Measurements from ENCODE around the gene ZNF74.

DNA sequence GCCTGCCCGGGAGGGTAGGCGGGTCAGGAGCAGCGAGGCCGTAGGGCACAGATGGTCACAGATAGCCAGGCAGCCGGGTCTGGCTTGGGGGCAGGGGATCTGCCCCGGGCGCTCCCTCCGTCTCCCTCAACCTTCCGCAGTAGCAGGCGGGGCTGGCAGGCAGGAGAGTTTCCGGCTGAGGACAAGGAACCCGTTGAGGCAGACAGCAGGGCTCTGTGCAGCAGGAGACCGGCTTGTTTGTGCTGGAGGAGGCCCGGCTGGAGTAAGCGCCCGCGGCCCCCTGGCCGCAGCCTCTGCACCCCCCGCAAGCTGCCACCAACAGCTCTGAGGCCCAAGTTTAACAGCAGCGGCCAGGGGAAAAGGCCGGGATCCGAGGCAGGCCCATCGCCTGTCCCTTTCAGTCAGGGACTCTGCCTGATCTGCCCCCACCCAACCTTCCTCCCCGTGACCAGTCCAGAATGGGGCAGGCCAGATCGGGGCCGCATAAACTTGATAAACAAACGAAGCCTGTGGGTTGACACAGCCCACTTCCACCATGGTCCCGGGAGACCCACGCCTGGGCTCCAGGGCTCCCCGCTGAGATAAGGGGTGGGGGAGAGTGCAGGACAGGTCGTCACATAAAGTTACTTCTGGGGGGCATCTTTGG lies 30.1 kb downstream of the ZNF74 start:
- TF ChIP-seq, protein P1, sequence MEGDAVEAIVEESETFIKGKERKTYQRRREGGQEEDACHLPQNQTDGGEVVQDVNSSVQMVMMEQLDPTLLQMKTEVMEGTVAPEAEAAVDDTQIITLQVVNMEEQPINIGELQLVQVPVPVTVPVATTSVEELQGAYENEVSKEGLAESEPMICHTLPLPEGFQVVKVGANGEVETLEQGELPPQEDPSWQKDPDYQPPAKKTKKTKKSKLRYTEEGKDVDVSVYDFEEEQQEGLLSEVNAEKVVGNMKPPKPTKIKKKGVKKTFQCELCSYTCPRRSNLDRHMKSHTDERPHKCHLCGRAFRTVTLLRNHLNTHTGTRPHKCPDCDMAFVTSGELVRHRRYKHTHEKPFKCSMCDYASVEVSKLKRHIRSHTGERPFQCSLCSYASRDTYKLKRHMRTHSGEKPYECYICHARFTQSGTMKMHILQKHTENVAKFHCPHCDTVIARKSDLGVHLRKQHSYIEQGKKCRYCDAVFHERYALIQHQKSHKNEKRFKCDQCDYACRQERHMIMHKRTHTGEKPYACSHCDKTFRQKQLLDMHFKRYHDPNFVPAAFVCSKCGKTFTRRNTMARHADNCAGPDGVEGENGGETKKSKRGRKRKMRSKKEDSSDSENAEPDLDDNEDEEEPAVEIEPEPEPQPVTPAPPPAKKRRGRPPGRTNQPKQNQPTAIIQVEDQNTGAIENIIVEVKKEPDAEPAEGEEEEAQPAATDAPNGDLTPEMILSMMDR (IDR thresholded peaks at IDR 0.05; ENCODE audit: borderline replicate concordance, extremely low read depth, low read length, poor library complexity, severe bottlenecking) = no peak
- no peak for TF ChIP-seq EZH2 (IDR thresholded peaks at IDR 0.05; ENCODE audit: borderline replicate concordance, low read depth, low read length, severe bottlenecking)

Measured in DND-41 (cell line).